Small intestine (tissue), 16 donors: Measurements from ENCODE around the gene KCNK1. TPM values are rescaled to one million over a fixed set of nuclear protein-coding genes. Genes with fewer than 3 reads are reported as not detected.

Source experiments
- DNase-seq, 2 donors: peaks; one replicate each; pipeline versions ENCODE4 v3.0.0 to v3.0.0-alpha.2; 2013
- FAIRE-seq: peaks from 2 replicates; lab custom pipeline; 2012; peaks lifted over from hg19 to GRCh38; lab: Jason Lieb, UNC
- H3K27ac ChIP-seq, 3 donors: one replicate each; pipeline ENCODE4 v1.5.1; 2013; ENCODE audit warnings: low read length in 2 of 3, mild to moderate bottlenecking in 2 of 3, control low read depth in 1 of 3, inconsistent platforms in 1 of 3, low read depth in 1 of 3, moderate library complexity in 1 of 3
- H3K27me3 ChIP-seq, 3 donors: one replicate each; pipeline ENCODE4 v1.6.1; 2013; ENCODE audit warnings: low read length in 3 of 3, inconsistent platforms in 1 of 3; ENCODE audit not compliant: control insufficient read depth in 3 of 3, insufficient read depth in 3 of 3
- H3K36me3 ChIP-seq, 3 donors: one replicate each; pipeline ENCODE4 v1.6.1; 2013; ENCODE audit warnings: low read length in 3 of 3, inconsistent platforms in 1 of 3, low read depth in 1 of 3, mild to moderate bottlenecking in 1 of 3, moderate library complexity in 1 of 3; ENCODE audit not compliant: control insufficient read depth in 3 of 3, insufficient read depth in 2 of 3
- H3K4me1 ChIP-seq, 3 donors: one replicate each; pipeline ENCODE4 v1.6.1; 2013; ENCODE audit warnings: low read length in 2 of 3, inconsistent platforms in 1 of 3, low read depth in 1 of 3, mild to moderate bottlenecking in 1 of 3, moderate library complexity in 1 of 3; ENCODE audit not compliant: control insufficient read depth in 3 of 3, insufficient read depth in 2 of 3
- H3K4me3 ChIP-seq, 3 donors: one replicate each; pipeline ENCODE4 v1.5.1; 2013; ENCODE audit warnings: low read length in 3 of 3, control low read depth in 1 of 3, inconsistent platforms in 1 of 3, low read depth in 1 of 3, mild to moderate bottlenecking in 1 of 3, moderate library complexity in 1 of 3
- H3K9me3 ChIP-seq, 2 donors: one replicate each; pipeline ENCODE4 v1.6.1; 2013; ENCODE audit warnings: low read depth in 1 of 2, low read length in 1 of 2; ENCODE audit not compliant: control insufficient read depth in 2 of 2, insufficient read depth in 1 of 2
- WGBS, 3 donors: extraction: QIAGEN DNeasy Blood & Tissue Kit; methylation state at CpG; one replicate each; pipeline ENCODE4 v1.1.7; 2013; 5-methylcytosine and 5-hydroxymethylcytosine counted together
- long read RNA-seq, 10 donors: transcript quantifications; one replicate each; lab custom pipeline, GENCODE V29; 2026
- polyA plus RNA-seq, 4 donors: library from polyadenylated mRNA; stranded (reverse) in 3 of 4; unstranded in 1 of 4; fragments of 200-250 nt in 3 of 4; fragments of 120-200 nt in 1 of 4; gene quantifications; one replicate each; pipeline versions ENCODE4 v1.2.1 to v1.2.3, GENCODE V29; 2013
- donor health status: healthy with polysubstance abuse.
- donor health status: control.
- donor health status: control.
- donor health status: Bipolar disorder and iron deficiency.
- donor health status: healthy.

KCNK1 gene
- polyA plus RNA-seq: 10 to 100 TPM in 3 of 4 donors, 1 to 10 TPM in 1; 6.6 to 40.3 (median 23.7) TPM
- long read RNA-seq, donor 1: 0 reads
- long read RNA-seq, donor 2, partial matches to known transcripts: 0 of 4 reads
- long read RNA-seq, donor 2, other reads (novel, unspliced or antisense): 0 of 4 reads
- long read RNA-seq, donor 3, transcript KCNK1-202 (3 exons, 2,161 nt): major isoform, 7 of 7 reads
- long read RNA-seq, donor 3, partial matches to known transcripts: 0 of 7 reads
- long read RNA-seq, donor 3, other reads (novel, unspliced or antisense): 0 of 7 reads
- long read RNA-seq, donor 4: 0 reads
- long read RNA-seq, donor 5: 0 reads
- long read RNA-seq, donor 6, partial matches to known transcripts: 0 of 4 reads
- long read RNA-seq, donor 6, other reads (novel, unspliced or antisense): 0 of 4 reads
- long read RNA-seq, donor 7: 0 reads
- long read RNA-seq, donor 8: 0 reads
- long read RNA-seq, donor 9: 0 reads
- long read RNA-seq, donor 10, transcript KCNK1-202 (3 exons, 2,161 nt): major isoform, 11 of 11 reads
- long read RNA-seq, donor 10, partial matches to known transcripts: 0 of 11 reads
- long read RNA-seq, donor 10, other reads (novel, unspliced or antisense): 0 of 11 reads

- FAIRE-seq (no peak), DNase-seq (peak; percentile 81 to 87)
- no peaks in the 10 kb centered on the region for H3K9me3 ChIP-seq
- H3K4me1 ChIP-seq: no peaks in the 10 kb centered on the region
- peaks cover 0 to 6% (median 0%) of the 10 kb centered on the region in 3 donors for H3K27me3 ChIP-seq
- 1 to 6% (median 2%) methylated on average over 34 to 70 of the region's 70 CpGs for WGBS, 3 donors
- H3K36me3 ChIP-seq: peaks cover 0 to 1% (median 0%) of the 10 kb centered on the region in 3 donors
- H3K4me3 ChIP-seq: peak within 1 kb of the TSS; percentile 53 to 91 (median 81)
- peak within 1 kb of the TSS; percentile 80 to 94 (median 92) for H3K27ac ChIP-seq
Observed at GRCh38 chr1:233613252-233614172, at the start of gene KCNK1. TSS of gene KCNK1 (plus strand) at chr1:233614106. CDS start at chr1:233614172, 66 bp downstream.

DNA sequence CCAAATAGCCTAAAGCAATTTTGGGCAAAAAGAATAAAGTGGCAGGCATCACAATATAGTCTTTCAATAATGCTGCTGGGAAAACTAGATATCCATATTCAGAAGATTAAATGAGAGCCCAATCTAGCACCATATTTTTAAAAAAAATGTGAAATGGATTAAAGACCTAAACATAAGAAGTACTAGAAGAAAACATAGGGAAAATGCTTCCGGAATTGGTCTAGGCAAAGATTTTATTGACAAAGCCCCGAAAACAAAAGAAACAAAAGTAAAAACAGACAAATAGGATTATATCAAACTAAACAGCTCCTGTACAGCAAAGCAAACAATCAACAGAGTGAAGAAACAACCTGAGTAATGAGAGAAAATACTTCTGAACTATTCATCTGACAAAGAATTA lies 48.6 kb upstream of the KCNK1 start:
- 88 to 97% (median 91%) methylated on average over 2 of the region's 2 CpGs for WGBS, 3 donors

GRCh38 chr1:233566886-233567285 lies 47.0 kb upstream of the KCNK1 start:
- no peak for DNase-seq
- H3K9me3 ChIP-seq: no peaks in the 10 kb centered on the region
- H3K36me3 ChIP-seq: no peaks in the 10 kb centered on the region
- no peak overlapping the region for H3K27ac ChIP-seq
- H3K27me3 ChIP-seq: peaks cover 0 to 4% (median 0%) of the 10 kb centered on the region in 3 donors
- H3K4me3 ChIP-seq: no peak overlapping the region
- no peak for FAIRE-seq
- H3K4me1 ChIP-seq: no peaks in the 10 kb centered on the region
- 59 to 71% (median 65%) methylated on average over 2 of the region's 2 CpGs for WGBS, 3 donors

More for the DNA sequence above, 48.6 kb upstream of the KCNK1 start:
- H3K4me1 ChIP-seq: no peaks in the 10 kb centered on the region
- H3K27ac ChIP-seq: no peak overlapping the region
- FAIRE-seq (no peak), DNase-seq (no peak)
- peaks cover 0 to 8% of the 10 kb centered on the region in 2 donors for H3K9me3 ChIP-seq
- H3K27me3 ChIP-seq: peaks cover 0 to 4% (median 0%) of the 10 kb centered on the region in 3 donors
- no peak overlapping the region for H3K4me3 ChIP-seq
- no peaks in the 10 kb centered on the region for H3K36me3 ChIP-seq

- Histone ChIP-seq H3K9me3 (no peaks in the 10 kb centered on the region), H3K4me3 (no peak overlapping the region), H3K27ac (no peak overlapping the region), H3K36me3 (no peaks in the 10 kb centered on the region), H3K27me3 (peaks cover 0 to 4% (median 0%) of the 10 kb centered on the region in 3 donors), H3K4me1 (no peaks in the 10 kb centered on the region)
- DNase-seq (no peak), FAIRE-seq (no peak)
Observed at GRCh38 chr1:233569636-233570035, 44.3 kb upstream of the KCNK1 start.

GRCh38 chr1:233570216-233570615 lies 43.7 kb upstream of the KCNK1 start:
- DNase-seq (no peak), FAIRE-seq (no peak)
- no peak overlapping the region for H3K4me3 ChIP-seq
- 52 to 63% (median 54%) methylated on average over 3 of the region's 3 CpGs for WGBS, 3 donors
- no peaks in the 10 kb centered on the region for H3K9me3 ChIP-seq
- H3K4me1 ChIP-seq: no peaks in the 10 kb centered on the region
- H3K27me3 ChIP-seq: peaks cover 0 to 4% (median 0%) of the 10 kb centered on the region in 3 donors
- no peak overlapping the region for H3K27ac ChIP-seq
- H3K36me3 ChIP-seq: no peaks in the 10 kb centered on the region

- 85 to 93% (median 89%) methylated on average over 4 of the region's 4 CpGs for WGBS, 3 donors
- Histone ChIP-seq H3K4me3 (no peak overlapping the region), H3K36me3 (no peaks in the 10 kb centered on the region), H3K9me3 (no peaks in the 10 kb centered on the region), H3K27me3 (peaks cover 0 to 4% (median 0%) of the 10 kb centered on the region in 3 donors), H3K4me1 (no peaks in the 10 kb centered on the region), H3K27ac (no peak overlapping the region)
- FAIRE-seq (no peak), DNase-seq (no peak)
Observed at GRCh38 chr1:233570706-233571105, 43.2 kb upstream of the KCNK1 start.

DNA sequence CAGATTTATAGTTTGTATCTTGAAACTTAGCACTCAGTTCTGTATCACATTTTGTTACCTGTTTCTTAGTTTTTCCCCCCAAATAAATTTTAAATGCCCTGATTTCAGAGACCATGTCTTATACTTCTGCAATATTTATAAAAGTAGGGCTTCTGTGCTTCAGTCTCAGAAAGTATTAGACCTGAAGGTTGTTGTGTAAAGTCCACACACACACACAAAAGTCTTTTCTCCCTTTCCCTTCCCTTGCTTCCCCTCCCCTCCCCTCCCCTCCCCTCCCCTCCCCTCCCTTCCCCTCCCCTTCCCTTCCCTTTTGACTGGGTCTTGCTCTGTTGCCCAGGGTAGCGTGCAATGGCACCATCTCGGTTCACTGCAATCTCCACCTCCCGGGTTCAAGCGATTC lies 41.0 kb upstream of the KCNK1 start:
- Histone ChIP-seq H3K9me3 (no peaks in the 10 kb centered on the region), H3K4me1 (no peaks in the 10 kb centered on the region), H3K27ac (no peak overlapping the region), H3K36me3 (no peaks in the 10 kb centered on the region), H3K27me3 (peaks cover 0 to 3% (median under 1%) of the 10 kb centered on the region in 3 donors), H3K4me3 (no peak overlapping the region)
- FAIRE-seq (no peak), DNase-seq (no peak)
- WGBS, 3 donors: 83 to 94% (median 94%) methylated on average over 3 to 4 of the region's 4 CpGs

DNA sequence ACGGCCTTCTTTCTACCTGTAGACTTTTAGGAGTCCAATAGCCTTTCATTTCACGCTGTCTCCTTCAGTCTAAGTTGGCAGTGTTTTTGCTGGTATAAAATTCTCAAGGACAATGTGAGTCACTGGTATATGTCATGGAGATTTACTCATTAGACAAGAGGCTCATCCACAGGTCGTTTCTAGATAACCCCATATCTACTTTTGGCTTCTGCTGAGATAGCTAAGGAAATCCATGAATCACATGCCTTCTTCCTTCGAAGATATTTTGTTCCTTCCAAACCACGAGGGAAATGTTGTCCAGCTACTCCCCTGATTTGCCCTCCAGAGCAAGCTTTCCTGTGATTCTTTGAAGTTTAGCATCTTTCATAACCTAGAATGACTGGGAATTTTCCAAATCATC lies 38.5 kb upstream of the KCNK1 start:
- 68 to 77% (median 69%) methylated on average over 5 of the region's 5 CpGs for WGBS, 3 donors

More for the DNA sequence above, 38.5 kb upstream of the KCNK1 start:
- H3K9me3 ChIP-seq: no peaks in the 10 kb centered on the region
- DNase-seq (no peak), FAIRE-seq (no peak)
- no peak overlapping the region for H3K4me3 ChIP-seq
- peaks cover 0 to 2% (median 0%) of the 10 kb centered on the region in 3 donors for H3K27me3 ChIP-seq
- H3K27ac ChIP-seq: no peak overlapping the region
- no peaks in the 10 kb centered on the region for H3K36me3 ChIP-seq
- H3K4me1 ChIP-seq: no peaks in the 10 kb centered on the region
